ENCODE measurements around the gene SPARCL1. TPM values are rescaled to one million over a fixed set of nuclear protein-coding genes. Genes with fewer than 3 reads are reported as not detected.
A peak's percentile ranks its signal among the peaks of the same experiment; 100 is the strongest.
"Not testable (repeated sequence)": the region's sequence is repeated elsewhere in the genome, so short reads cannot be mapped to it uniquely, and the experiment has no call there.

SPARCL1 gene
- polyA plus RNA-seq, 3 donors = not detected

- Mint-ChIP-seq H3K27me3 (ENCODE audit: low read depth in 3 of 3) (no peaks in the 10 kb centered on the region), H3K9me3 (no peaks in the 10 kb centered on the region), H3K36me3 (peaks cover 40 to 57% of the 10 kb centered on the region in 2 donors), H3K4me3 (no peak overlapping the region), H3K4me1 (no peaks in the 10 kb centered on the region), H3K27ac (no peak overlapping the region)
- Histone ChIP-seq H4K20me1 (ENCODE audit: insufficient read depth, low read length) (no peaks in the 10 kb centered on the region), H3K9ac (ENCODE audit: insufficient read depth, low read length, poor library complexity, severe bottlenecking) (no peak overlapping the region), H3K27ac (ENCODE audit: low read depth in 1 of 2, low read length in 2 of 2) (no peak overlapping the region), H2AFZ (ENCODE audit: insufficient read depth, low read depth, low read length, poor library complexity, severe bottlenecking) (no peak overlapping the region), H3K4me3 (replicated peaks in 1 of 3; ENCODE audit: low read depth in 2 of 3, low read length in 3 of 3) (no peak overlapping the region), H3K4me2 (replicated peaks; ENCODE audit: extremely low read depth, low read length, poor library complexity, severe bottlenecking) (no peak overlapping the region), H3K79me2 (ENCODE audit: insufficient read depth, low read length) (no peaks in the 10 kb centered on the region), H3K4me1 (ENCODE audit: control insufficient read depth in 1 of 2, insufficient read depth in 2 of 2, low read length in 2 of 2) (no peaks in the 10 kb centered on the region), H3K27me3 (ENCODE audit: control insufficient read depth in 2 of 2, insufficient read depth in 2 of 2, low read length in 2 of 2) (no peaks in the 10 kb centered on the region), H3K36me3 (replicated peaks in 1 of 2; ENCODE audit: control insufficient read depth in 1 of 2, insufficient read depth in 2 of 2, low read length in 2 of 2) (peaks cover 13 to 59% of the 10 kb centered on the region in 2 donors), H3K9me3 (replicated peaks in 1 of 2; ENCODE audit: control insufficient read depth in 1 of 2, insufficient read depth in 1 of 2, low read length in 2 of 2) (no peaks in the 10 kb centered on the region)
- intact Hi-C loops (cut with micrococcal nuclease) = no loop called here
- no peak for DNase-seq
- TF ChIP-seq, protein P1, sequence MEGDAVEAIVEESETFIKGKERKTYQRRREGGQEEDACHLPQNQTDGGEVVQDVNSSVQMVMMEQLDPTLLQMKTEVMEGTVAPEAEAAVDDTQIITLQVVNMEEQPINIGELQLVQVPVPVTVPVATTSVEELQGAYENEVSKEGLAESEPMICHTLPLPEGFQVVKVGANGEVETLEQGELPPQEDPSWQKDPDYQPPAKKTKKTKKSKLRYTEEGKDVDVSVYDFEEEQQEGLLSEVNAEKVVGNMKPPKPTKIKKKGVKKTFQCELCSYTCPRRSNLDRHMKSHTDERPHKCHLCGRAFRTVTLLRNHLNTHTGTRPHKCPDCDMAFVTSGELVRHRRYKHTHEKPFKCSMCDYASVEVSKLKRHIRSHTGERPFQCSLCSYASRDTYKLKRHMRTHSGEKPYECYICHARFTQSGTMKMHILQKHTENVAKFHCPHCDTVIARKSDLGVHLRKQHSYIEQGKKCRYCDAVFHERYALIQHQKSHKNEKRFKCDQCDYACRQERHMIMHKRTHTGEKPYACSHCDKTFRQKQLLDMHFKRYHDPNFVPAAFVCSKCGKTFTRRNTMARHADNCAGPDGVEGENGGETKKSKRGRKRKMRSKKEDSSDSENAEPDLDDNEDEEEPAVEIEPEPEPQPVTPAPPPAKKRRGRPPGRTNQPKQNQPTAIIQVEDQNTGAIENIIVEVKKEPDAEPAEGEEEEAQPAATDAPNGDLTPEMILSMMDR (IDR thresholded peaks at IDR 0.05) = no peak
Measured at GRCh38 chr4:87451537-87451936, 77.6 kb downstream of the SPARCL1 start.

GRCh38 chr4:87446375-87446774, 82.8 kb downstream of the SPARCL1 start:
- intact Hi-C loops (cut with micrococcal nuclease); H3K9me3 Mint-ChIP-seq; H3K9me3 ChIP-seq (replicated peaks in 1 of 2; ENCODE audit: control insufficient read depth in 1 of 2, insufficient read depth in 1 of 2, low read length in 2 of 2); H3K4me3 Mint-ChIP-seq; H3K27ac ChIP-seq (ENCODE audit: low read depth in 1 of 2, low read length in 2 of 2); H3K4me1 ChIP-seq (ENCODE audit: control insufficient read depth in 1 of 2, insufficient read depth in 2 of 2, low read length in 2 of 2); H3K4me3 ChIP-seq (replicated peaks in 1 of 3; ENCODE audit: low read depth in 2 of 3, low read length in 3 of 3); H3K9ac ChIP-seq (ENCODE audit: insufficient read depth, low read length, poor library complexity, severe bottlenecking); H3K27me3 Mint-ChIP-seq (ENCODE audit: low read depth in 3 of 3); H3K27me3 ChIP-seq (ENCODE audit: control insufficient read depth in 2 of 2, insufficient read depth in 2 of 2, low read length in 2 of 2); DNase-seq; H4K20me1 ChIP-seq (ENCODE audit: insufficient read depth, low read length); H3K4me1 Mint-ChIP-seq; H3K79me2 ChIP-seq (ENCODE audit: insufficient read depth, low read length); H3K4me2 ChIP-seq (replicated peaks; ENCODE audit: extremely low read depth, low read length, poor library complexity, severe bottlenecking); H2AFZ ChIP-seq (ENCODE audit: insufficient read depth, low read depth, low read length, poor library complexity, severe bottlenecking): not testable (repeated sequence)
- peak overlapping the region in 1 of 7 donors; percentile 13 for H3K27ac Mint-ChIP-seq
- peaks cover 16 to 51% of the 10 kb centered on the region in 2 donors for H3K36me3 ChIP-seq (replicated peaks in 1 of 2; ENCODE audit: control insufficient read depth in 1 of 2, insufficient read depth in 2 of 2, low read length in 2 of 2)
- H3K36me3 Mint-ChIP-seq = peaks cover 38 to 51% of the 10 kb centered on the region in 2 donors
- WGBS (ENCODE audit: insufficient coverage) = no CpG with 5 or more reads among the region's 6 CpGs

Measured in CD14-positive monocyte (primary cell).